Measurements from ENCODE around the gene MYO1F.

The MYO1F gene

DNA sequence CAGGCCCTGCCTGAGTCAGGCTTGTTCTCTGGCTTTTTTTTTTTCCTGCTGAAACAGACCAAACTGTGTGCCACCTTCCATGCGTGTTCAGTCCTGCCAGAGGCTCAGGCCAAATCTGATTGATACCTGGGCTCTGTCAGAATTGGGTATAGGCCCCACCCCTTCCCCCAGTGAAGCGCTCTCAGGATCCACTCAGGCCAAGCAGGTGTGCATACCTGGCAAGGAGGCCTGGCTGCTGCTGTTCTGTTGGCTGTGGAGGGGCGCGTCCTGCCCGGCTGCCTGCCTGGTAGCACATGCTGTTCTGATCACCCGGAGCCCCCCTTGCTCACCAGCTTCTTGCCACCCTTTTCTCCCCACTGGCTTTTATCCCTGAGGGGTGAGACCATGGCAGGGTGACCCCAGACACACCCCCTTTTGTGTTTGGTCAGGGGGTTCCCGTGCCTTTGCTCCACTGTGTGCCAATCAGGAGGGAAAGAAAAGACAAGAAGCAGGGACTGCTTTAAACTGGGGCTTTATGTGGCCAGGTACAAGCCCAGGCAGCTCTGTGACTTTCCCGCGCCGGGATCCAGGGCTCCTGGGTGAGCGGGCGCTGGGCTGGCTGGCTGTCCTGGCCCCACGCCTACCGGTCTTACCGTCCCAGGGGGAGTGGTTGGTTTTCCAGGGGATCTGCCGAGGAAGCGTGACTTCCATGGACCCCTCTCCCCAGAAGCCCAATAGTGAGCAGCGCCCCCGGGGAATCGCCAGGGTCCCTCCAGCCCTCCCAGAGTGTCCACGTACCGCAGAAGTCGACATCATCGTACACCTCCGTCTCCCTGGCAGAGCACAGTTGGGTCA, 87.5 kb downstream of the MYO1F start:
- Histone ChIP-seq H3K4me1 (no peaks in the 10 kb centered on the region), H3K9ac (no peak overlapping the region), H3K27ac (no peak overlapping the region), H3K4me2 (ENCODE audit: low read length) (no peak overlapping the region), H3K79me2 (peaks cover 2% of the 10 kb centered on the region), H2AFZ (no peak overlapping the region), H3K36me3 (ENCODE audit: control insufficient read depth, insufficient read depth, low read length) (no peaks in the 10 kb centered on the region), H3K4me3 (ENCODE audit: low read depth, low read length) (no peak overlapping the region), H3K9me3 (ENCODE audit: control insufficient read depth, low read length) (no peaks in the 10 kb centered on the region), H3K27me3 (ENCODE audit: control insufficient read depth, insufficient read depth, low read length) (no peaks in the 10 kb centered on the region)
- TF ChIP-seq, protein P1, sequence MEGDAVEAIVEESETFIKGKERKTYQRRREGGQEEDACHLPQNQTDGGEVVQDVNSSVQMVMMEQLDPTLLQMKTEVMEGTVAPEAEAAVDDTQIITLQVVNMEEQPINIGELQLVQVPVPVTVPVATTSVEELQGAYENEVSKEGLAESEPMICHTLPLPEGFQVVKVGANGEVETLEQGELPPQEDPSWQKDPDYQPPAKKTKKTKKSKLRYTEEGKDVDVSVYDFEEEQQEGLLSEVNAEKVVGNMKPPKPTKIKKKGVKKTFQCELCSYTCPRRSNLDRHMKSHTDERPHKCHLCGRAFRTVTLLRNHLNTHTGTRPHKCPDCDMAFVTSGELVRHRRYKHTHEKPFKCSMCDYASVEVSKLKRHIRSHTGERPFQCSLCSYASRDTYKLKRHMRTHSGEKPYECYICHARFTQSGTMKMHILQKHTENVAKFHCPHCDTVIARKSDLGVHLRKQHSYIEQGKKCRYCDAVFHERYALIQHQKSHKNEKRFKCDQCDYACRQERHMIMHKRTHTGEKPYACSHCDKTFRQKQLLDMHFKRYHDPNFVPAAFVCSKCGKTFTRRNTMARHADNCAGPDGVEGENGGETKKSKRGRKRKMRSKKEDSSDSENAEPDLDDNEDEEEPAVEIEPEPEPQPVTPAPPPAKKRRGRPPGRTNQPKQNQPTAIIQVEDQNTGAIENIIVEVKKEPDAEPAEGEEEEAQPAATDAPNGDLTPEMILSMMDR (IDR thresholded peaks at IDR 0.05) = no peak

DNA sequence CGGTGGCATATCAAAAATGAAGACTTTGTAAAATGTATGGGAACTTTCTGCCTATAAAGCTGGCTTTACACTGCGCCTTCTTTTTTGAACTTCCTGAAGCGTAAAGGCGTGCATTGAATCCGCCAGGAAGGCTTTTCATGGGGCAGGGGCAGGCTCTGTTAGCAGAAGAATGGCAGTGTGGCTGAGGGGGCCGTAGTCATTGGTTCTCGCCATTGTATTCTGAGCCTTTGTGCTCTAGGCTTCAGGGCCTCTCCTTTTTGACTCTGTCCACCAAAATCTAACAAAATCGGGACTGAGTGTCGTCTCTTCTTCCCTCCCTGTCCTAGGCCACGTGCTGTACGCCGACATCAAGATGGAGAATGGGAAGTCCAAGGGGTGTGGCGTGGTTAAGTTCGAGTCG, 88.9 kb downstream of the MYO1F start:
- Histone ChIP-seq H3K4me1 (no peaks in the 10 kb centered on the region), H2AFZ (no peak overlapping the region), H3K36me3 (ENCODE audit: control insufficient read depth, insufficient read depth, low read length) (no peaks in the 10 kb centered on the region), H3K27me3 (ENCODE audit: control insufficient read depth, insufficient read depth, low read length) (no peaks in the 10 kb centered on the region), H3K4me3 (ENCODE audit: low read depth, low read length) (no peak overlapping the region), H3K9ac (no peak overlapping the region), H3K4me2 (ENCODE audit: low read length) (no peak overlapping the region), H3K79me2 (peaks cover 6% of the 10 kb centered on the region), H3K9me3 (ENCODE audit: control insufficient read depth, low read length) (no peaks in the 10 kb centered on the region), H3K27ac (no peak overlapping the region)
- TF ChIP-seq, protein P1 (IDR thresholded peaks at IDR 0.05) = no peak

DNA sequence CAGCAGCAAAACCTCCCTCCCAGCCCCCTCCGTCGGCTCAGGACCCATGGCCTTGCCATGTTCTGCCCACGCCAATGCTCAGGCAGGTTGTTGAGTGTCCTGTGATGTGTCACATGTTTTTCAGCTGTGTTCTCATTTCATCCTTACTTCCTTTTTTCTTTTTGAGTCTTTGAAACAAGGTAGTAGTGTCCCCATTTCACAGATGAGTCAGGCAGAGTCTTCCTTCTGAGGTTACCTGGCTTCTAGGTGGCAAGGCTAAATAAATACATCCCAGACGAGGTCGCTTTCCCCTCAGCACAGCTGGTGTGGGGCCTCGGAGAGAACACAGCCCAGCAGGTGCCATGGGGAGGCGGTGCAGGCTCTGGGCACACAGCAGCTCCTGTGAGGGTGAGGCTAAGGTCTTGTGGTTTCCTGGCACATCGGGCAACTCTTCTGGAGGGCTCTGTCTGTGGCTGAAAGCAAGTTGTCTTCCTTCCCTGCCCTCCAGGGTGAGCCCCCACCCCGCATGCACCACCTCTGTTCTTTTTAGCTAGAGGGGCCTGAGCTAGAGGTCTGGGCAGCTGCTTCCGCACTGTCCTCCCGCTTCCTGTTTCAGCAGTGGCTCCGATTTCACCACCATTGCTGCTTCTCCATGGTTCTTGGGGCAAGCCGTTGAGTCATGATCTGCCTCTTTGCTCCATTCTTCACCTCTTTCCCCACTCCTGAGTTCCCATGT, 89.9 kb downstream of the MYO1F start:
- no peaks in the 10 kb centered on the region for H3K36me3 ChIP-seq (ENCODE audit: control insufficient read depth, insufficient read depth, low read length)

DNA sequence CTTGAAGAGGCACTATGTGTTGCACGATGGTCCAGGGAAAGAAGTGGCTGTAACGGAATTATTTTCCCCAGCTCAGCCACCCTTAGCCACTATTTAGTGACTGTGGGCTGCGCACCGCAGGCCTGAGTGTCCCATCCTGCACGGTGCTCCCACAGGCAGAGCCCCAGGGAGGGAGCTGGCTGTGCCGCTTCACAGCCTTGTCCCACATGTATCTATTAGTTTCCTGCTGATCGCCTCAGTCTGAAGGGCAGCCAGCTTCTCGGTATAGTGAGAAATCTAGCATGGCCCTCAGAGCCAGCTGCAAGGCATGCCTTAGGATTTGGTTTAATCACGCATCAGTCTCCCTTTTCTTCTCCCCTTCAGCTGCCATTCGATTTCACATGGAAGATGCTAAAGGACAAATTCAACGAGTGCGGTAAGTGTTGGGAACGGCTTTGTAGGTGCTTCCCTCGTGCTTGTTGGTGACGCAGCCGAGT, 90.5 kb downstream of the MYO1F start:
- H3K36me3 ChIP-seq (ENCODE audit: control insufficient read depth, insufficient read depth, low read length) = no peaks in the 10 kb centered on the region
- TF ChIP-seq, protein P1 (IDR thresholded peaks at IDR 0.05) = no peak
- H3K4me1 ChIP-seq = no peaks in the 10 kb centered on the region

More for the DNA sequence above, 89.9 kb downstream of the MYO1F start:
- Histone ChIP-seq H3K27ac (no peak overlapping the region), H3K4me2 (ENCODE audit: low read length) (no peak overlapping the region), H2AFZ (no peak overlapping the region), H3K9ac (no peak overlapping the region), H3K9me3 (ENCODE audit: control insufficient read depth, low read length) (no peaks in the 10 kb centered on the region), H3K4me3 (ENCODE audit: low read depth, low read length) (no peak overlapping the region), H3K79me2 (peaks cover 8% of the 10 kb centered on the region), H3K4me1 (no peaks in the 10 kb centered on the region), H3K27me3 (ENCODE audit: control insufficient read depth, insufficient read depth, low read length) (no peaks in the 10 kb centered on the region)
- TF ChIP-seq, protein P1 (IDR thresholded peaks at IDR 0.05) = no peak

More for the DNA sequence above, 90.5 kb downstream of the MYO1F start:
- no peak overlapping the region for H3K9ac ChIP-seq
- H3K79me2 ChIP-seq = peaks cover 12% of the 10 kb centered on the region
- no peak overlapping the region for H3K27ac ChIP-seq
- no peak overlapping the region for H3K4me2 ChIP-seq (ENCODE audit: low read length)
- no peaks in the 10 kb centered on the region for H3K27me3 ChIP-seq (ENCODE audit: control insufficient read depth, insufficient read depth, low read length)
- H2AFZ ChIP-seq = no peak overlapping the region
- no peaks in the 10 kb centered on the region for H3K9me3 ChIP-seq (ENCODE audit: control insufficient read depth, low read length)
- H3K4me3 ChIP-seq (ENCODE audit: low read depth, low read length) = no peak overlapping the region

Data from parathyroid adenoma (tissue), 2 donors.